HepG2 (cell line): ENCODE results near the gene LRRFIP2. TPM values are rescaled to one million over a fixed set of nuclear protein-coding genes. Genes with fewer than 3 reads are reported as not detected.

Source experiments
- ATF5 ChIP-seq: sonication (generic); formaldehyde crosslinking; IDR thresholded peaks from 2 replicates; pipeline ENCODE4 v1.4.0; 2020; ENCODE audit warnings: mild to moderate bottlenecking, low read depth, missing genetic modification reagents
- DR1 ChIP-seq: sonication (generic); formaldehyde crosslinking; IDR thresholded peaks from 2 replicates; pipeline ENCODE4 v1.8.0; 2021; ENCODE audit warnings: mild to moderate bottlenecking, missing genetic modification reagents, inconsistent platforms
- EED ChIP-seq: sonication (generic); formaldehyde crosslinking; IDR thresholded peaks from 2 replicates; pipeline ENCODE4 v1.5.0; 2020; ENCODE audit warnings: mild to moderate bottlenecking, missing genetic modification reagents
- ETV5 ChIP-seq: IDR thresholded peaks from 2 replicates; pipeline ENCODE4 v1.6.1; 2018; ENCODE audit warnings: missing biosample characterization, missing genetic modification reagents, inconsistent platforms, borderline replicate concordance
- MXI1 ChIP-seq: IDR thresholded peaks from 3 replicates; pipeline ENCODE4 v1.6.1; 2012; ENCODE audit warnings: low read depth, low read length, inconsistent platforms, borderline replicate concordance
- NR2F2 ChIP-seq: IDR thresholded peaks from 2 replicates; pipeline ENCODE4 v1.6.1; 2012; ENCODE audit warnings: low read depth, inconsistent platforms, borderline replicate concordance
- RNF219 ChIP-seq: sonication (generic); formaldehyde crosslinking; IDR thresholded peaks from 2 replicates; pipeline ENCODE4 v1.5.0; 2020; ENCODE audit warnings: mild to moderate bottlenecking, missing genetic modification reagents
- RORA ChIP-seq: sonication (generic); formaldehyde crosslinking; IDR thresholded peaks from 2 replicates; pipeline ENCODE4 v1.5.0; 2020; ENCODE audit warnings: mild to moderate bottlenecking, missing genetic modification reagents, moderate library complexity
- SRY ChIP-seq: sonication (generic); formaldehyde crosslinking; IDR thresholded peaks from 2 replicates; pipeline ENCODE4 v1.8.0; 2022; ENCODE audit warnings: mild to moderate bottlenecking, missing genetic modification reagents
- TAF15 ChIP-seq: fragments of 200-400 bp; formaldehyde crosslinking; IDR thresholded peaks from one replicate; pipeline ENCODE4 v1.6.1; 2018; ENCODE audit warnings: mild to moderate bottlenecking, low read depth, low read length; ENCODE audit not compliant: poor library complexity, severe bottlenecking
- ZNF20 ChIP-seq: sonication (generic); formaldehyde crosslinking; IDR thresholded peaks from 2 replicates; pipeline ENCODE4 v1.4.0; 2020; ENCODE audit warnings: mild to moderate bottlenecking, moderate library complexity, missing genetic modification reagents
- ZNF264 ChIP-seq: sonication (generic); formaldehyde crosslinking; IDR thresholded peaks from 2 replicates; pipeline ENCODE4 v1.4.0; 2020; ENCODE audit warnings: missing genetic modification reagents
- ZNF598 ChIP-seq: sonication (generic); formaldehyde crosslinking; IDR thresholded peaks from 2 replicates; pipeline ENCODE4 v1.5.1; 2020; ENCODE audit warnings: mild to moderate bottlenecking, missing genetic modification reagents, borderline replicate concordance
- ZNF670 ChIP-seq: sonication (generic); formaldehyde crosslinking; IDR thresholded peaks from 2 replicates; pipeline ENCODE4 v1.8.0; 2022; ENCODE audit warnings: mild to moderate bottlenecking, missing genetic modification reagents, borderline replicate concordance
- polyA plus RNA-seq, 8 experiments: library from polyadenylated mRNA; depleted of rRNA in 3 of 8; stranded (reverse) in 7 of 8; unstranded in 1 of 8; fragments of >200 nt; fragmentation: Illumina TruSeq in 4 of 8; extraction: Trizol in 4 of 8; gene quantifications; 2 replicates each; pipeline versions ENCODE4 v1.2.1 to v1.2.3, GENCODE V29; 2011 to 2016; ENCODE audit warnings: low read depth in 4 of 8, missing spikeins in 1 of 8, mixed read lengths in 1 of 8; ENCODE audit not compliant: insufficient read depth in 1 of 8
- total RNA-seq, 5 experiments: library from RNA; depleted of rRNA; stranded (reverse); fragments of >200 nt; fragmentation: Illumina TruSeq; extraction: Trizol; gene quantifications; 2 replicates each; pipeline ENCODE4 v1.2.3, GENCODE V29; 2016; ENCODE audit warnings: low read depth in 1 of 5
- TF ChIP-seq, protein P1 (sequence below): sonication (generic); formaldehyde crosslinking; IDR thresholded peaks from 2 replicates; pipeline ENCODE4 v1.5.1; 2020; ENCODE audit warnings: missing genetic modification reagents, mild to moderate bottlenecking, borderline replicate concordance
- TF ChIP-seq, protein P2 (sequence below): sonication (generic); formaldehyde crosslinking; IDR thresholded peaks from 2 replicates; pipeline ENCODE4 v1.4.0; 2020; ENCODE audit warnings: missing genetic modification reagents
- TF ChIP-seq, protein P3 (sequence below), 2 experiments: sonication (generic) in 1 of 2; formaldehyde crosslinking in 1 of 2; IDR thresholded peaks; 2 replicates each; pipeline versions ENCODE4 v1.4.0 to v1.6.1; 2016 to 2020; ENCODE audit warnings: borderline replicate concordance in 1 of 2, low read depth in 1 of 2, mild to moderate bottlenecking in 1 of 2, missing genetic modification reagents in 1 of 2
- TF ChIP-seq, protein P4 (sequence below): sonication (generic); formaldehyde crosslinking; IDR thresholded peaks from 2 replicates; pipeline ENCODE4 v1.8.1; 2023; ENCODE audit warnings: missing genetic modification reagents, mild to moderate bottlenecking, borderline replicate concordance

LRRFIP2 gene
- total and polyA plus RNA-seq, 2 of the 13 experiments (the other 11 are each of a cell fraction or from before 2014, with no cell fraction given), result 13.5 to 32.2 TPM

DNA sequence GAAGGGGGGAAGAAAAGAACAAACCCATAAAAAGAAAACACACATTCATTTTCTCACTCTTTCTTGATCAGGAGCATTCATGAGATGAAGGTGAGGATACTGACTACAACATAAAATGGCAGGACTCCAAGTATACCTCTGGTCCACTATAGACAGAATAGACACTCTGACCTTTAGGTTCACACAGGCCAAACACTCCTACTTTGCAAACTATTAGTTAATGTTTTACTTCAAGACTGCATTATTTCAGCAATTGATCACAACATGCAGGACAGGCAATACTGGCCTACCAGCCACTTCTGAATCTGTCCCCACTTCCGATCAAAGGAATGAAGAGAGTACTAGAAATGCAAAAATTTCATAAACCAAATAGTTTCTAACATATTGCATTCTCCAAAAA lies 47.0 kb downstream of the LRRFIP2 start (continued):
- TF ChIP-seq RNF219 (no peak), ZNF20 (CRISPR knock-in tag) (no peak), ZNF264 (CRISPR knock-in tag) (no peak), MXI1 (no peak), DR1 (no peak), ETV5 (peak; percentile 25; the same call in 1 of the 2 replicates), SRY (no peak), ZNF670 (CRISPR knock-in tag) (no peak), ZNF598 (CRISPR knock-in tag) (no peak), TAF15 (no peak), ATF5 (no peak), NR2F2 (peak; percentile 84), RORA (CRISPR knock-in tag) (no peak), EED (CRISPR knock-in tag) (no peak)
- TF ChIP-seq, protein P1, sequence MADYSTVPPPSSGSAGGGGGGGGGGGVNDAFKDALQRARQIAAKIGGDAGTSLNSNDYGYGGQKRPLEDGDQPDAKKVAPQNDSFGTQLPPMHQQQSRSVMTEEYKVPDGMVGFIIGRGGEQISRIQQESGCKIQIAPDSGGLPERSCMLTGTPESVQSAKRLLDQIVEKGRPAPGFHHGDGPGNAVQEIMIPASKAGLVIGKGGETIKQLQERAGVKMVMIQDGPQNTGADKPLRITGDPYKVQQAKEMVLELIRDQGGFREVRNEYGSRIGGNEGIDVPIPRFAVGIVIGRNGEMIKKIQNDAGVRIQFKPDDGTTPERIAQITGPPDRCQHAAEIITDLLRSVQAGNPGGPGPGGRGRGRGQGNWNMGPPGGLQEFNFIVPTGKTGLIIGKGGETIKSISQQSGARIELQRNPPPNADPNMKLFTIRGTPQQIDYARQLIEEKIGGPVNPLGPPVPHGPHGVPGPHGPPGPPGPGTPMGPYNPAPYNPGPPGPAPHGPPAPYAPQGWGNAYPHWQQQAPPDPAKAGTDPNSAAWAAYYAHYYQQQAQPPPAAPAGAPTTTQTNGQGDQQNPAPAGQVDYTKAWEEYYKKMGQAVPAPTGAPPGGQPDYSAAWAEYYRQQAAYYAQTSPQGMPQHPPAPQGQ (CRISPR knock-in tag), result no peak
- TF ChIP-seq, protein P2, sequence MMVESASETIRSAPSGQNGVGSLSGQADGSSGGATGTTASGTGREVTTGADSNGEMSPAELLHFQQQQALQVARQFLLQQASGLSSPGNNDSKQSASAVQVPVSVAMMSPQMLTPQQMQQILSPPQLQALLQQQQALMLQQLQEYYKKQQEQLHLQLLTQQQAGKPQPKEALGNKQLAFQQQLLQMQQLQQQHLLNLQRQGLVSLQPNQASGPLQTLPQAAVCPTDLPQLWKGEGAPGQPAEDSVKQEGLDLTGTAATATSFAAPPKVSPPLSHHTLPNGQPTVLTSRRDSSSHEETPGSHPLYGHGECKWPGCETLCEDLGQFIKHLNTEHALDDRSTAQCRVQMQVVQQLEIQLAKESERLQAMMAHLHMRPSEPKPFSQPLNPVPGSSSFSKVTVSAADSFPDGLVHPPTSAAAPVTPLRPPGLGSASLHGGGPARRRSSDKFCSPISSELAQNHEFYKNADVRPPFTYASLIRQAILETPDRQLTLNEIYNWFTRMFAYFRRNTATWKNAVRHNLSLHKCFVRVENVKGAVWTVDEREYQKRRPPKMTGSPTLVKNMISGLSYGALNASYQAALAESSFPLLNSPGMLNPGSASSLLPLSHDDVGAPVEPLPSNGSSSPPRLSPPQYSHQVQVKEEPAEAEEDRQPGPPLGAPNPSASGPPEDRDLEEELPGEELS (CRISPR knock-in tag), result peak; percentile 60
- TF ChIP-seq, protein P3, sequence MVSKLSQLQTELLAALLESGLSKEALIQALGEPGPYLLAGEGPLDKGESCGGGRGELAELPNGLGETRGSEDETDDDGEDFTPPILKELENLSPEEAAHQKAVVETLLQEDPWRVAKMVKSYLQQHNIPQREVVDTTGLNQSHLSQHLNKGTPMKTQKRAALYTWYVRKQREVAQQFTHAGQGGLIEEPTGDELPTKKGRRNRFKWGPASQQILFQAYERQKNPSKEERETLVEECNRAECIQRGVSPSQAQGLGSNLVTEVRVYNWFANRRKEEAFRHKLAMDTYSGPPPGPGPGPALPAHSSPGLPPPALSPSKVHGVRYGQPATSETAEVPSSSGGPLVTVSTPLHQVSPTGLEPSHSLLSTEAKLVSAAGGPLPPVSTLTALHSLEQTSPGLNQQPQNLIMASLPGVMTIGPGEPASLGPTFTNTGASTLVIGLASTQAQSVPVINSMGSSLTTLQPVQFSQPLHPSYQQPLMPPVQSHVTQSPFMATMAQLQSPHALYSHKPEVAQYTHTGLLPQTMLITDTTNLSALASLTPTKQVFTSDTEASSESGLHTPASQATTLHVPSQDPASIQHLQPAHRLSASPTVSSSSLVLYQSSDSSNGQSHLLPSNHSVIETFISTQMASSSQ (IDR thresholded peaks at IDR 0.05; ENCODE audit: low read depth), result peak; percentile 95
- TF ChIP-seq, protein P3 (CRISPR knock-in tag; IDR thresholded peaks at IDR 0.05; ENCODE audit: borderline replicate concordance), result peak; percentile 95
- TF ChIP-seq, protein P4, sequence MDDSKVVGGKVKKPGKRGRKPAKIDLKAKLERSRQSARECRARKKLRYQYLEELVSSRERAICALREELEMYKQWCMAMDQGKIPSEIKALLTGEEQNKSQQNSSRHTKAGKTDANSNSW (CRISPR knock-in tag), result no peak
